PC-9 (cell line): ENCODE data around the gene TCHH. TPM values are rescaled to one million over a fixed set of nuclear protein-coding genes. Genes with fewer than 3 reads are reported as not detected.
A peak's percentile ranks its signal among the peaks of the same experiment; 100 is the strongest.

Source experiments
- BruUV-seq: library from RNA; stranded (reverse); fragments of 400-500 nt; replicated peaks from 2 replicates; lab custom pipeline; 2021; lab: Mats Ljungman, UMichigan
- CTCF ChIA-PET: fragments of 300-600 bp; sonication (Branson Sonifier 250); formaldehyde crosslinking; loops from one replicate; lab custom pipeline; 2022; ENCODE audit warnings: antibody characterized with exemption; lab: Charles Lee
- POLR2A ChIA-PET: fragments of 300-600 bp; sonication (Branson Sonifier 250); formaldehyde crosslinking; loops from one replicate; lab custom pipeline; 2022; ENCODE audit warnings: antibody characterized with exemption; ENCODE audit not compliant: unreplicated experiment; lab: Charles Lee
- DNase-seq, 2 experiments: peaks; one replicate each; pipeline versions ENCODE4 v3.0.0 to v3.0.0-alpha.2; 2015 to 2022; ENCODE audit warnings: mixed read lengths in 1 of 2
- H2AFZ ChIP-seq: fragments of 200-600 bp; sonication (generic); 2 replicates; pipeline ENCODE4 v1.8.1; 2017; ENCODE audit warnings: antibody characterized with exemption
- H3F3A ChIP-seq: fragments of 200-600 bp; sonication (generic); 2 replicates; pipeline ENCODE4 v1.8.1; 2017; ENCODE audit warnings: antibody characterized with exemption, mild to moderate bottlenecking, low read depth; ENCODE audit not compliant: insufficient read depth
- H3K27ac ChIP-seq: fragments of 200-600 bp; sonication (generic); 2 replicates; pipeline ENCODE4 v1.6.1; 2016; ENCODE audit warnings: mixed run types
- H3K27me3 ChIP-seq: fragments of 200-600 bp; sonication (generic); 2 replicates; pipeline ENCODE4 v1.6.1; 2016; ENCODE audit warnings: low read depth, mixed run types; ENCODE audit not compliant: insufficient read depth
- H3K36me3 ChIP-seq: fragments of 200-600 bp; sonication (generic); 2 replicates; pipeline ENCODE4 v1.6.1; 2016; ENCODE audit warnings: low read depth, mixed run types
- H3K4me1 ChIP-seq: fragments of 200-600 bp; sonication (generic); replicated peaks from 2 replicates; pipeline ENCODE4 v1.6.1; 2016; ENCODE audit warnings: mixed run types; ENCODE audit not compliant: insufficient read depth
- H3K4me2 ChIP-seq: fragments of 200-600 bp; sonication (generic); 2 replicates; pipeline ENCODE4 v1.6.1; 2017; ENCODE audit warnings: mixed run types
- H3K4me3 ChIP-seq: fragments of 200-600 bp; sonication (generic); 2 replicates; pipeline ENCODE4 v1.6.1; 2016; ENCODE audit warnings: mixed run types
- H3K79me2 ChIP-seq: fragments of 200-600 bp; sonication (generic); 2 replicates; pipeline ENCODE4 v1.6.1; 2017; ENCODE audit warnings: low read depth, mixed run types
- H3K9me2 ChIP-seq: fragments of 200-600 bp; sonication (generic); 2 replicates; pipeline ENCODE4 v1.8.1; 2017; ENCODE audit warnings: mild to moderate bottlenecking; ENCODE audit not compliant: insufficient read depth
- H3K9me3 ChIP-seq: fragments of 200-600 bp; sonication (generic); 2 replicates; pipeline ENCODE4 v1.8.1; 2016; ENCODE audit warnings: low read depth; ENCODE audit not compliant: insufficient read depth
- H4K20me1 ChIP-seq: fragments of 200-600 bp; sonication (generic); 2 replicates; pipeline ENCODE4 v1.8.1; 2017; ENCODE audit not compliant: insufficient read depth
- EZH2 ChIP-seq: fragments of 200-600 bp; sonication (generic); IDR thresholded peaks from 2 replicates; pipeline ENCODE4 v1.8.0; 2017; ENCODE audit warnings: antibody characterized with exemption, low read depth
- intact Hi-C: fragments of 100-400 bp; cut with micrococcal nuclease; formaldehyde crosslinking; loops from one replicate; pipeline ENCODE4 v1.10.0; 2022; ENCODE audit not compliant: unreplicated experiment
- total RNA-seq: library from RNA; stranded (reverse); gene quantifications from 2 replicates; pipeline ENCODE4 v1.2.3, GENCODE V29; 2021
- TF ChIP-seq, protein P1 (sequence below): fragments of 200-600 bp; sonication (generic); conservative IDR thresholded peaks from 2 replicates; pipeline ENCODE4 v1.6.1; 2017; ENCODE audit warnings: mixed run types, antibody characterized with exemption, mild to moderate bottlenecking, moderate library complexity

Gene TCHH
- total RNA-seq, 1 experiment from 2014 or later, result 0.04 TPM

DNA sequence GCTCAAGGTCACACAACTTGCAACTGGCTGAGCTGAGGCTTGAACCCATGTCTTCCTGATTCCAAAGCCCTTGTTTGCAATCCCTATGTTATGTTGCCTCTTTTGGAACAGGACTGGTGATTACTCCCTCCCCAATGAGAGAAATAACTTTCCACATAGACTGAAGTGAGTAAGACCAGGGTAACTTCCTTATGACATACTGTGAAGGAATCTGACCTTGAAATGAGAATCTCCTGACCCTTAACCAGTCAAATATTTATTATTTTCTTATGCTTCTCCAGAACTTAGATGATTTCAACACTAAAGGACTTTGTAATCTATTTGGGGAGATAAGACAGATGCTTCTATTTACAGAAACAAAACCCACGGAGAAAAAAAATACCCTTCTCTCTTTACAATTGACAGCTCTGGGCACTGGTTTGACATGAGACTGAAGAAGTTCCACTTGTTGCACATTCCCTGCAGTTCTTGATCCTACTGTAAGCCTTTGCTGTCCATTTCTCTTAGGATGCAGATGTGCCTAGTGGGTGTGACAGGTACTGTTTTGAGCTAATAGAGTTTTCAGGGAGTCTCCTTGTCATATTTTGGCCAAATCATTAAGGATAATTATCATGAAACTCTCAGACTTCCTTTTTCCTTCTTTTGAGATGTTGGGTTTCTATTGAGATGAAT is 47.7 kb upstream of the TCHH start:
- Histone ChIP-seq H4K20me1 (no peaks in the 10 kb centered on the region), H3K9me3 (no peaks in the 10 kb centered on the region), H3K27me3 (no peaks in the 10 kb centered on the region), H3F3A (peaks cover 41% of the 10 kb centered on the region), H3K4me3 (no peak overlapping the region), H2AFZ (no peak overlapping the region), H3K79me2 (no peaks in the 10 kb centered on the region), H3K4me1 (peaks cover 59% of the 10 kb centered on the region), H3K36me3 (no peaks in the 10 kb centered on the region), H3K4me2 (peak overlapping the region; percentile 42), H3K27ac (peak overlapping the region; percentile 78), H3K9me2 (no peaks in the 10 kb centered on the region)
- intact Hi-C loops, result loop anchor here (5.0 kb wide), 1 partner anchor 171 kb away; the partner anchor contains the start of gene S100A10
- POLR2A ChIA-PET, result interaction anchor here (0.6 to 0.7 kb wide), 3 partner anchors 126 to 615 kb away, joined by 5 to 8 read pairs (median 5); no protein-coding TSS in a partner anchor
- no peak for TF ChIP-seq EZH2
- TF ChIP-seq, protein P1, sequence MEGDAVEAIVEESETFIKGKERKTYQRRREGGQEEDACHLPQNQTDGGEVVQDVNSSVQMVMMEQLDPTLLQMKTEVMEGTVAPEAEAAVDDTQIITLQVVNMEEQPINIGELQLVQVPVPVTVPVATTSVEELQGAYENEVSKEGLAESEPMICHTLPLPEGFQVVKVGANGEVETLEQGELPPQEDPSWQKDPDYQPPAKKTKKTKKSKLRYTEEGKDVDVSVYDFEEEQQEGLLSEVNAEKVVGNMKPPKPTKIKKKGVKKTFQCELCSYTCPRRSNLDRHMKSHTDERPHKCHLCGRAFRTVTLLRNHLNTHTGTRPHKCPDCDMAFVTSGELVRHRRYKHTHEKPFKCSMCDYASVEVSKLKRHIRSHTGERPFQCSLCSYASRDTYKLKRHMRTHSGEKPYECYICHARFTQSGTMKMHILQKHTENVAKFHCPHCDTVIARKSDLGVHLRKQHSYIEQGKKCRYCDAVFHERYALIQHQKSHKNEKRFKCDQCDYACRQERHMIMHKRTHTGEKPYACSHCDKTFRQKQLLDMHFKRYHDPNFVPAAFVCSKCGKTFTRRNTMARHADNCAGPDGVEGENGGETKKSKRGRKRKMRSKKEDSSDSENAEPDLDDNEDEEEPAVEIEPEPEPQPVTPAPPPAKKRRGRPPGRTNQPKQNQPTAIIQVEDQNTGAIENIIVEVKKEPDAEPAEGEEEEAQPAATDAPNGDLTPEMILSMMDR, result 0 out of 2 replicates have a peak, but pooled peaks have one; percentile 29
- peak in 1 of 2 experiments; percentile 97 for DNase-seq
- BruUV-seq, result no TSS peak
- CTCF ChIA-PET, result interaction anchor here (0.5 to 0.7 kb wide), 3 partner anchors 23 to 53 kb away, joined by 3 to 17 read pairs (median 4); no protein-coding TSS in a partner anchor

DNA sequence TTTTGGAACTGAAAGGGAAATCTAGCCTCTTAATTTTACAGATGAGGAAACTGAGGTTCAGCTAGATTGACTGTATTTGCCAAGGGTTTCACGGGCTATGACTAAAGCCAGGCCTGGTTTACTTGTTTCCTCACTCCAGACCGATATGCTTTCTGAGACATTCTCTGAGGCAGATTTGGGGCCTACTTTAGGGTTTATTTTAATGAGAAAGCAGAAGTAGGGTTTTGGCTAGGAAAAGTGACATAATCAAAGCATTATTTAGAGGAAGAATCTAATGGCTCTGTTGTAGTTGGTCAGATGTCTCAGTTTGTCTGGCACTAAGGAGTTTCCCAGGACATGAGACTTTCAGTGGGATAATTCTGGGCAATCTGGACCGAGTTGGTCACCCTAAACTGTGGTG is 45.3 kb upstream of the TCHH start:
- H4K20me1 ChIP-seq, result no peaks in the 10 kb centered on the region
- TF ChIP-seq, protein P1, result no peak
- TF ChIP-seq EZH2, result no peak
- H2AFZ ChIP-seq, result no peak overlapping the region
- POLR2A ChIA-PET, result no interaction called here
- peaks cover 31% of the 10 kb centered on the region for H3F3A ChIP-seq
- no TSS peak for BruUV-seq
- H3K4me2 ChIP-seq, result no peak overlapping the region
- H3K4me1 ChIP-seq, result peaks cover 36% of the 10 kb centered on the region
- H3K27me3 ChIP-seq, result no peaks in the 10 kb centered on the region
- H3K36me3 ChIP-seq, result no peaks in the 10 kb centered on the region
- H3K9me2 ChIP-seq, result no peaks in the 10 kb centered on the region
- H3K79me2 ChIP-seq, result no peaks in the 10 kb centered on the region
- no peak for DNase-seq
- H3K9me3 ChIP-seq, result no peaks in the 10 kb centered on the region
- H3K27ac ChIP-seq, result no peak overlapping the region
- no peak overlapping the region for H3K4me3 ChIP-seq
- CTCF ChIA-PET, result no interaction called here
- intact Hi-C loops, result loop anchor here (5.0 kb wide), 1 partner anchor 168 kb away; the partner anchor contains the start of gene S100A10

DNA sequence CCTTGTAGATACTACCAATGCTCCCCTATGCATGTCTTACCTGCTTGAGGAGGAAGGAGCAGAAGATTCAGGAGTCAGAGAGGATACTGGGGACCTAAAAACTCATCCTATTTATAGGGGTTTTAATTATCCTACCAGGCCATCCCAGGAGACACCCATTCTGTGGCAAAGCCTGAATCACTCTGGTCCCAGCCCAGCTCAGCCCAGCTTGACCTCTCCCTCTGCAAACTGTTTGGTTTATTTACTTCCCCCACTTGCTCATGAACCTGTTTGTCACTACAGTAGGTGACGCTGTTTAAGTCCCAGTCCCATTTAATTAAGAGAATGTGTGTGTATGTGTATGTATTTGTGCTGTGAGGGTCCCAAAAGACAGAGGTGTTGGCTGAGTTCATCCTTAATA is 43.9 kb upstream of the TCHH start, which contains the start of gene RPTN:
TSS of gene RPTN (minus strand) at position 85 of the 400 bp plus-strand sequence. CDS start 1,339 bp downstream, outside the sequence.
- H4K20me1 ChIP-seq, result no peaks in the 10 kb centered on the region
- H3K27me3 ChIP-seq, result no peaks in the 10 kb centered on the region
- no peak within 1 kb of the TSS for H3K27ac ChIP-seq
- H3K36me3 ChIP-seq, result no peaks in the 10 kb centered on the region
- ChIA-PET CTCF (interaction anchor here (0.9 kb wide), 1 partner anchor 27 kb away, joined by 3 read pairs; no protein-coding TSS in a partner anchor), POLR2A (interaction anchor here (0.7 kb wide), 1 partner anchor 761 kb away, joined by 12 read pairs; no protein-coding TSS in a partner anchor)
- H3F3A ChIP-seq, result peaks cover 17% of the 10 kb centered on the region; the same call in 1 of the 2 replicates
- no peak within 1 kb of the TSS for H2AFZ ChIP-seq
- no peaks in the 10 kb centered on the region for H3K79me2 ChIP-seq
- no TSS peak for BruUV-seq
- no peaks in the 10 kb centered on the region for H3K9me2 ChIP-seq
- H3K4me3 ChIP-seq, result no peak within 1 kb of the TSS
- intact Hi-C loops, result no loop called here
- no peak for DNase-seq
- no peak within 1 kb of the TSS for H3K4me2 ChIP-seq
- TF ChIP-seq, protein P1, result no peak
- no peak for TF ChIP-seq EZH2
- peaks cover 22% of the 10 kb centered on the region for H3K4me1 ChIP-seq
- no peaks in the 10 kb centered on the region for H3K9me3 ChIP-seq
